Esophagus muscularis mucosa (tissue), 4 donors: ENCODE measurements around the gene BGN.

Experiments used
- EP300 ChIP-seq: sonication (generic); formaldehyde crosslinking; IDR thresholded peaks from one replicate; pipeline ENCODE4 v1.6.1; 2017; ENCODE audit warnings: antibody characterized with exemption
- POLR2A ChIP-seq: fragments of 450-650 bp; IDR thresholded peaks from one replicate; pipeline ENCODE4 v1.6.1; 2017; ENCODE audit warnings: antibody characterized with exemption, moderate library complexity, mild to moderate bottlenecking, low read depth
- POLR2AphosphoS5 ChIP-seq, 2 donors: sonication (generic); formaldehyde crosslinking; IDR thresholded peaks; one replicate each; pipeline ENCODE4 v1.6.1; 2017; ENCODE audit warnings: antibody characterized with exemption in 2 of 2
- TF ChIP-seq, protein P1 (sequence below), 3 experiments: fragments of 200-600 bp in 2 of 3; fragments of 450-650 bp in 1 of 3; sonication (generic) in 2 of 3; IDR thresholded peaks; one replicate each; pipeline ENCODE4 v1.5.1; 2017 to 2019; ENCODE audit warnings: antibody characterized with exemption in 3 of 3, mild to moderate bottlenecking in 2 of 3, moderate library complexity in 1 of 3

DNA sequence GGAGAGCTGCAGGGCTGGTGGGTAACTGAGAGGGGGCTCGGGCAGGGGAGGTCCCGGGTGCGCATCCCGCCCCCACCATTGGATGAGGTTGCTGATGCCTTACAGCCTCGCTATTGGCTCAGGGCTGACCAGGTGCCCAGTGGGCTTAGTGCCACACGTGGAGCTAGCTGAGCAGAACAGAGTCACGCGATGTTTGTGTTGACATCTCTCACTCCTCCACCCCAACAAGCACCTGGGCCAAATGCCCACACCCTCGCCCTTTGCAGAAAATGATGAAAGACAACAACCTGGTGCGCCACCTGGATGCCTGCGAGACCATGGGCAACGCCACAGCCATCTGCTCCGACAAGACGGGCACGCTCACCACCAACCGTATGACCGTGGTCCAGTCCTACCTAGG, 54.5 kb downstream of the BGN start:
- TF ChIP-seq, protein P1, sequence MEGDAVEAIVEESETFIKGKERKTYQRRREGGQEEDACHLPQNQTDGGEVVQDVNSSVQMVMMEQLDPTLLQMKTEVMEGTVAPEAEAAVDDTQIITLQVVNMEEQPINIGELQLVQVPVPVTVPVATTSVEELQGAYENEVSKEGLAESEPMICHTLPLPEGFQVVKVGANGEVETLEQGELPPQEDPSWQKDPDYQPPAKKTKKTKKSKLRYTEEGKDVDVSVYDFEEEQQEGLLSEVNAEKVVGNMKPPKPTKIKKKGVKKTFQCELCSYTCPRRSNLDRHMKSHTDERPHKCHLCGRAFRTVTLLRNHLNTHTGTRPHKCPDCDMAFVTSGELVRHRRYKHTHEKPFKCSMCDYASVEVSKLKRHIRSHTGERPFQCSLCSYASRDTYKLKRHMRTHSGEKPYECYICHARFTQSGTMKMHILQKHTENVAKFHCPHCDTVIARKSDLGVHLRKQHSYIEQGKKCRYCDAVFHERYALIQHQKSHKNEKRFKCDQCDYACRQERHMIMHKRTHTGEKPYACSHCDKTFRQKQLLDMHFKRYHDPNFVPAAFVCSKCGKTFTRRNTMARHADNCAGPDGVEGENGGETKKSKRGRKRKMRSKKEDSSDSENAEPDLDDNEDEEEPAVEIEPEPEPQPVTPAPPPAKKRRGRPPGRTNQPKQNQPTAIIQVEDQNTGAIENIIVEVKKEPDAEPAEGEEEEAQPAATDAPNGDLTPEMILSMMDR (IDR thresholded peaks at IDR 0.05): no peak
- TF ChIP-seq POLR2A: no peak
- no peak for TF ChIP-seq POLR2AphosphoS5 (IDR thresholded peaks at IDR 0.05)
- no peak for TF ChIP-seq EP300
